GM12864 (cell line): ENCODE measurements around the gene ABHD12.
"Not testable (repeated sequence)": the region's sequence is repeated elsewhere in the genome, so short reads cannot be mapped to it uniquely, and the experiment has no call there.

ENCODE experiments used
- DNase-seq: peaks from one replicate; pipeline ENCODE4 v3.0.0-alpha.2; 2011; ENCODE audit warnings: low read depth
- H3K4me3 ChIP-seq: 2 replicates; pipeline ENCODE4 v1.5.1; 2011; ENCODE audit warnings: mild to moderate bottlenecking, low read depth, low read length, control low read depth
- TF ChIP-seq, protein P1 (sequence below): IDR thresholded peaks from 2 replicates; pipeline ENCODE4 v1.5.1; 2011; ENCODE audit warnings: low read depth, mild to moderate bottlenecking, moderate library complexity, low read length, control low read depth, inconsistent platforms; ENCODE audit errors: missing control alignments

The ABHD12 gene

DNA sequence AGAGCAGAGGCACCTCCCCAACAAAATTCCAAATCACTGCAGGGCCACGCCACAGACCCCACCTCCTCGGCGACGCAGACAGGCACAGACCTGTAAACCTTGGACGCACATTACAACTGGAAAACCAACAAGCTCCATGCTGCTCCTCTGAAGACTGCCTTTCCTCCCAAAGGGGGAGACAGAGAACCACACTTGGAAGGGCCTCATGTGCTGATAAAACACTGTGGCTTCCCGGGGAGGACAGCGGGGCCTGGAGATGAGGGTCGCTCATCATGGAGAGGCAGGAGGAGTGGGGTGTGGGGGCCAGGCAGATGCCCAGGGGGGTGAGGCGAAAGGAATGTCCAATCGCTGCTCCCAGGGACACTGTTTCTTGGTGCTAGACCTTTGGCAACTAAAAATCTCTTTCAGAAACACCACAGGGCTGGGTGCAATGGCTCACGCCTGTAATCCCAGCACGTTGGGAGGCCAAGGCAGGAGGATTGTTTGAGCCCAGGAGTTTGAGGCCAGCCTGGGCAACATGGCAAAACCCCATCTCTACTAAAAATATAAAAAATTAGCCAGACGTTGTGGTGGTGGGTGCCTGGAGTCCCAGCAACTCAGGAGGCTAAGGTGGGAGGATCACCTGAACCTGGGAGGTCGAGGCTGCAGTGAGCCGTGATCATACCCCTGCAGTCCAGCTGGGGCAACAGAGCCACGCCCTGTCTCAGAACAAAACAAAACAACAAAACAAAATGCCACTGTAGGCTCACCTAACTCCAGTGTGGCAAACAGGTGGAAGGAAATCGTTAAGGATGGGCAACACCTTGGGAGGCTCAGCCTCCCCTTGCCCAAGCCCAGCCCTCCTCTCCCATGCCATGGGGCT, 53.8 kb downstream of the ABHD12 start:
- no peak overlapping the region for H3K4me3 ChIP-seq
- TF ChIP-seq, protein P1, sequence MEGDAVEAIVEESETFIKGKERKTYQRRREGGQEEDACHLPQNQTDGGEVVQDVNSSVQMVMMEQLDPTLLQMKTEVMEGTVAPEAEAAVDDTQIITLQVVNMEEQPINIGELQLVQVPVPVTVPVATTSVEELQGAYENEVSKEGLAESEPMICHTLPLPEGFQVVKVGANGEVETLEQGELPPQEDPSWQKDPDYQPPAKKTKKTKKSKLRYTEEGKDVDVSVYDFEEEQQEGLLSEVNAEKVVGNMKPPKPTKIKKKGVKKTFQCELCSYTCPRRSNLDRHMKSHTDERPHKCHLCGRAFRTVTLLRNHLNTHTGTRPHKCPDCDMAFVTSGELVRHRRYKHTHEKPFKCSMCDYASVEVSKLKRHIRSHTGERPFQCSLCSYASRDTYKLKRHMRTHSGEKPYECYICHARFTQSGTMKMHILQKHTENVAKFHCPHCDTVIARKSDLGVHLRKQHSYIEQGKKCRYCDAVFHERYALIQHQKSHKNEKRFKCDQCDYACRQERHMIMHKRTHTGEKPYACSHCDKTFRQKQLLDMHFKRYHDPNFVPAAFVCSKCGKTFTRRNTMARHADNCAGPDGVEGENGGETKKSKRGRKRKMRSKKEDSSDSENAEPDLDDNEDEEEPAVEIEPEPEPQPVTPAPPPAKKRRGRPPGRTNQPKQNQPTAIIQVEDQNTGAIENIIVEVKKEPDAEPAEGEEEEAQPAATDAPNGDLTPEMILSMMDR: no peak
- DNase-seq: no peak

DNA sequence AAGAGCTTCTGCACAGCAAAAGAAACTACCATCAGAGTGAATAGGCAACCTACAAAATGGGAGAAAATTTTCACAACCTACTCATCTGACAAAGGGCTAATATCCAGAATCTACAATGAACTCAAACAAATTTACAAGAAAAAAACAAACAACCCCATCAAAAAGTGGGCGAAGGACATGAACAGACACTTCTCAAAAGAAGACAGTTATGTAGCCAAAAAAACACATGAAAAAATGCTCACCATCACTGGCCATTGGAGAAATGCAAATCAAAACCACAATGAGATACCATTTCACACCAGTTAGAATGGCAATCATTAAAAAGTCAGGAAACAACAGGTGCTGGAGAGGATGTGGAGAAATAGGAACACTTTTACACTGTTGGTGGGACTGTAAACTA, 55.7 kb downstream of the ABHD12 start:
- not testable (repeated sequence) for H3K4me3 ChIP-seq

GRCh38 chr20:25328954-25329498, 61.6 kb downstream of the ABHD12 start:
- TF ChIP-seq, protein P1: no peak
- no peak overlapping the region for H3K4me3 ChIP-seq
- no peak for DNase-seq

More for the DNA sequence above, 55.7 kb downstream of the ABHD12 start:
- not testable (repeated sequence) for DNase-seq

DNA sequence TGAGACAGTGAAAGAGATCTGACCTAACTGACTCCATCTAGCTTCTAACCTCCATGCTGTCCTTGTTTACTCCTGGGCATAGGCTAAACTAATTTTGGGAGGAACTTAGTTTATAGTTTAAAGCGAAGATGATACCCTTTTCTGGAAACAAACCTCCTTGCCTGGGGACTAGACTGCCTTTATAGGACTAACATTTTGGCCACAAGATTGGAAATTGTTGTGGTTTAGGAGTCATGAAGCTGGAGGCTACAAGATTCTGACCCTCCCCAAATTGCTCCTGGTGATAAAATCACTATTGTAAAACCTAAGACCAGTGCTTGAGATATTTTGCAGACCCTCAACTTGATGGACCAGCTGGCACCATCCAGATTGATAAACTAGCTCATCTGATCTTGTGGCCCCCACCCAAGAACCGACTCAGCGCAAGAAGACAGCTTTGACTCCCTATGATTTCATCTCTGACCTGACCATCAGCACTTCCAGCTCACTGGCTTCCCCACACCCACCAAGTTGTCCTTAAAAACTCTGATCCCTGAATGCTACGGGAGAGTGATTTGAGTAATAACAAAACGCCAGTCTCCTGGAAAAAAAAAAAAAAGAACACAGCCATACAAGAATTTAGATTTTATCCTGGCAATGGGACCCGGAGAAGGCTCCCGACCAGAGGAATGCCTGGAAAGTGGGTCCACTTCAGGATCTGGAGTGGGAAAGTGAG, 63.0 kb downstream of the ABHD12 start:
- no peak overlapping the region for H3K4me3 ChIP-seq
- TF ChIP-seq, protein P1: no peak
- DNase-seq: no peak

GRCh38 chr20:25325997-25326396, 64.6 kb downstream of the ABHD12 start:
- TF ChIP-seq, protein P1: no peak
- DNase-seq: no peak
- H3K4me3 ChIP-seq: no peak overlapping the region

- TF ChIP-seq, protein P1: no peak
- DNase-seq: no peak
- no peak overlapping the region for H3K4me3 ChIP-seq
These were observed 65.6 kb downstream of the ABHD12 start for GRCh38 chr20:25325073-25325472.

DNA sequence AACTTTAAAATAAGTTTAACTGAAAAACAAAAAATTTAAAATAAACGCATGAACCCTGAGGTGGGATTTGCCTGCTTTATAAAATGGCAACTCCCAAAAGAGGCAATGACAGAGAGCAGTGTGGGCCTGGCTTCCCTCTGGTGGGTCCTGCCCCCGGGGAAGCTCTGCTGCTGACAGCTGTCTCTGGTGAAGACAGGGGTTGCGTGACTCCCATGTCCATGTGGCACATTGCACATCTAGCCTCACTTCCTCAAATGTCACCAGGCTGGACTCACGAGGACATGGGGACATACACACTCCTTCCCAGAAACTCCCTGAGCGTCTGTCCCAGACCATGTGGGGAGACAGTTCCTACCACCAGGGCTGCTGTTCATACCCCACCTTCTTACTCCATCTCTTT, 66.2 kb downstream of the ABHD12 start:
- TF ChIP-seq, protein P1: no peak
- DNase-seq: no peak
- H3K4me3 ChIP-seq: no peak overlapping the region
